Mesendoderm (in vitro differentiated cells): Measurements from ENCODE around the gene TIMM13.
"Not testable (repeated sequence)": the region's sequence is repeated elsewhere in the genome, so short reads cannot be mapped to it uniquely, and the experiment has no call there.

Experiments used
- DNase-seq: peaks from one replicate; pipeline ENCODE4 v3.0.0; 2013
- H2AK5ac ChIP-seq: 2 replicates; pipeline ENCODE4 v1.6.1; 2013; ENCODE audit warnings: low read length, inconsistent platforms
- H2BK120ac ChIP-seq: 2 replicates; pipeline ENCODE4 v1.6.1; 2013; ENCODE audit warnings: low read depth, mild to moderate bottlenecking, low read length, moderate library complexity, mixed read lengths
- H2BK15ac ChIP-seq: replicated peaks from 2 replicates; pipeline ENCODE4 v1.6.1; 2013; ENCODE audit warnings: low read depth, mild to moderate bottlenecking, moderate library complexity
- H2BK5ac ChIP-seq: 2 replicates; pipeline ENCODE4 v1.6.1; 2013; ENCODE audit warnings: low read length, inconsistent platforms
- H3K18ac ChIP-seq: 2 replicates; pipeline ENCODE4 v1.6.1; 2013; ENCODE audit warnings: mild to moderate bottlenecking, low read length, mixed read lengths
- H3K23ac ChIP-seq: one replicate; pipeline ENCODE4 v1.6.1; 2013; ENCODE audit warnings: low read length
- H3K27ac ChIP-seq: 2 replicates; pipeline ENCODE4 v1.5.1; 2013; ENCODE audit warnings: low read depth, mild to moderate bottlenecking, inconsistent platforms, low read length, moderate library complexity
- H3K27me3 ChIP-seq: 2 replicates; pipeline ENCODE4 v1.6.1; 2013; ENCODE audit warnings: low read length, control low read depth, mild to moderate bottlenecking, inconsistent platforms; ENCODE audit not compliant: insufficient read depth, poor library complexity
- H3K36me3 ChIP-seq: 2 replicates; pipeline ENCODE4 v1.6.1; 2013; ENCODE audit warnings: low read length, inconsistent platforms; ENCODE audit not compliant: control insufficient read depth, insufficient read depth
- H3K4ac ChIP-seq: one replicate; pipeline ENCODE4 v1.6.1; 2013; ENCODE audit warnings: low read depth, mild to moderate bottlenecking, low read length, moderate library complexity
- H3K4me1 ChIP-seq: 2 replicates; pipeline ENCODE4 v1.6.1; 2013; ENCODE audit warnings: low read depth, low read length, inconsistent platforms; ENCODE audit not compliant: control insufficient read depth
- H3K4me2 ChIP-seq: 2 replicates; pipeline ENCODE4 v1.6.1; 2013; ENCODE audit warnings: low read length
- H3K4me3 ChIP-seq: 2 replicates; pipeline ENCODE4 v1.5.1; 2013; ENCODE audit warnings: mild to moderate bottlenecking, low read length
- H3K56ac ChIP-seq: one replicate; pipeline ENCODE4 v1.6.1; 2013; ENCODE audit warnings: low read length
- H3K79me1 ChIP-seq: 2 replicates; pipeline ENCODE4 v1.6.1; 2013; ENCODE audit warnings: low read length, inconsistent platforms
- H3K79me2 ChIP-seq: 2 replicates; pipeline ENCODE4 v1.6.1; 2013; ENCODE audit warnings: mild to moderate bottlenecking, low read length; ENCODE audit not compliant: control insufficient read depth, insufficient read depth
- H3K9ac ChIP-seq: 2 replicates; pipeline ENCODE4 v1.6.1; 2013; ENCODE audit warnings: low read length, inconsistent platforms
- H4K5ac ChIP-seq: one replicate; pipeline ENCODE4 v1.6.1; 2013; ENCODE audit warnings: low read length
- H4K8ac ChIP-seq: one replicate; pipeline ENCODE4 v1.6.1; 2013; ENCODE audit warnings: low read depth, mild to moderate bottlenecking, control low read depth, low read length, moderate library complexity
- WGBS: extraction: QIAGEN DNeasy Blood & Tissue Kit; methylation state at CpG from one replicate; pipeline ENCODE4 v1.1.7; 2013; ENCODE audit warnings: low lambda C conversion rate, missing lambda C conversion rate; ENCODE audit not compliant: insufficient coverage; ENCODE audit errors: extremely low coverage; 5-methylcytosine and 5-hydroxymethylcytosine counted together

The TIMM13 gene

DNA sequence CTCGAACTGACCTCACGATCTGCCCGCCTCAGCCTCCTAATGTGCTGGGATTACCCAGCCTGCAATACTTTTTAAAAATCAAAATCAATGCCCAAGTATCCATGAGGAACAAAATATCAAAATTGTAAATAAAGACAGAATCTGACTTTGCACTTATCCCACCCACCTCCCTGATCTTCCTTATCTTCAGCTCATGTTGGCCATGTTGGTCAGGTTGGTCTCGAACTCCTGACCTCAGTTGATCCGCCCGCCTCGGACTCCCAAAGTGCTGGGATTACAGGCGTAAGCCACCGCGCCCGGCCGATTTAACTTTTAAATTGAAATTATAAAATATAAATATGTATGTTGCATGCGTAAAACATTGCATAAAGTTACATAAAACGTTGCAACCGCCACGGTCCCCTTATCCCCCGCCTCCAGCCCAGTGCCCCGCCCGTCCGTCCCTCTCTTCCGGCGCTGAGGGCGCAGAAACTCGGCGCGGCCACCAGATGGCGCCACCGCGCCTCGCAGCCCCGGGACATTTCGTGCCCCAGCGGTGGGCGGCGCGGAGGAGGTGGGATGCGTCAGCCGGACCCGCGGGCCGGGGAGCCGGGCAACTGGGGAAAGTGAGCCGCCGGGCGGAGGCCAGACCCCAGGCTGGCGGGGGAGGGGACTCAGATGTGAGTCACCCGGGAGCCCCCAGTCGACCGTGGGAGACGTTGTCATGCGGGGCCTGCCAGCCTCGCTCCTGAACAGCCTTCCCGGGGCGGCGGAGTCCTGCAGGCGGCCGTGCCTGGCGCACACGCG lies 47.0 kb upstream of the TIMM13 start:
- Histone ChIP-seq H4K5ac (no peak overlapping the region), H2BK15ac (no peak overlapping the region), H3K27ac (peak overlapping the region; percentile 95), H3K4ac (no peak overlapping the region), H3K4me2 (peak overlapping the region; percentile 64), H2BK120ac (no peak overlapping the region), H3K79me2 (peaks cover 26% of the 10 kb centered on the region), H2BK5ac (no peak overlapping the region), H3K23ac (no peak overlapping the region), H3K4me1 (no peaks in the 10 kb centered on the region), H3K27me3 (no peaks in the 10 kb centered on the region), H3K9ac (peak overlapping the region; percentile 63), H3K36me3 (no peaks in the 10 kb centered on the region), H4K8ac (no peak overlapping the region), H3K18ac (peak overlapping the region; percentile 55), H3K4me3 (no peak overlapping the region), H2AK5ac (no peak overlapping the region), H3K79me1 (no peaks in the 10 kb centered on the region), H3K56ac (peak overlapping the region; percentile 88)
- WGBS: no CpG with 5 or more reads among the region's 60 CpGs
- DNase-seq: peak; percentile 95

- H3K27me3 ChIP-seq, H3K79me2 ChIP-seq, H3K4ac ChIP-seq, H4K5ac ChIP-seq, H3K23ac ChIP-seq, H2BK120ac ChIP-seq, H3K4me2 ChIP-seq, H3K4me3 ChIP-seq, H4K8ac ChIP-seq, H3K4me1 ChIP-seq, H3K18ac ChIP-seq, H2BK15ac ChIP-seq, H3K9ac ChIP-seq, DNase-seq, H3K79me1 ChIP-seq, H2BK5ac ChIP-seq, H3K27ac ChIP-seq, H2AK5ac ChIP-seq, H3K36me3 ChIP-seq: not testable (repeated sequence)
- peak overlapping the region; percentile 4 for H3K56ac ChIP-seq
- no CpG with 5 or more reads among the region's 8 CpGs for WGBS
Measured at GRCh38 chr19:2469915-2470200, 42.5 kb upstream of the TIMM13 start.

DNA sequence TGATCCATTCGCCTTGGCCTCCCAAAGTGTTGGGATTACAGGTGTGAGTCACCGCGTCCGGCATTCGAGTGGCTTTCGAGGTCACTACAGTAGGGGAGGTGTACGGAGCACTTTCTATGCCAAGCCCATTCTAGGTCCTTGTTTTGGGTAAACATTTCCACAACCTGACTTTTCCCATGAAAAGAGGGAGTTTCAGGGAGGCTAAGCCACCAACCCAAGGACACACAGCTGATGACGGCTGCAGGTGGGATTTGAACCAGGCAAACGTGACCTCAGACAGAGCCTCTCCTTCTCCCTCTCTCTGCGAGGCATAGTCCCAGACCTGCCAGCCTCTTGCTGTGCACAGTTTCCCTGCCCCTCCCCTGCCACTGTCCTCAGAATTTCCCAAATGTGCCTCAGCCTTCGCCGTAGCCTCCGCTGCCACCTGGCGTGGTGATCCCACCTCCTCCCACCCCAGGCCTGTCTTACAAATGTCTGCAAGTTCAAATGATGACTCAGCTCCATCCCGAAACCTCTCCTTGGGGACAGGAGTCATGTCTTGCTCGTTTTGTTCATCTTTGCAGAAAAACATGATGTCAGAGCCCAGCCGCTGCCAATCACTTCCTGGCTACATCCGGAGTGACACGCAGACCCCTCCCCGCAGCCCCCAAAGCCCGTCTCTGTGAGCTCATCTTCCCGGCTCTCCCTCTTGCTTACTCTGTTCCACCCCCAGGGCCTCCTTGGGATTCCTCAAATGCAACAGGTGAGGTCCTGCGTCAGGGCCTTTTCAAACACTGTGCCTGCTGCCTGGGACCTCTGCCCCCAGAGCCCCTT lies 41.9 kb upstream of the TIMM13 start:
- no peaks in the 10 kb centered on the region for H3K79me2 ChIP-seq
- H3K27ac ChIP-seq: no peak overlapping the region
- H3K4me1 ChIP-seq: no peaks in the 10 kb centered on the region
- H2AK5ac ChIP-seq: no peak overlapping the region
- H2BK5ac ChIP-seq: no peak overlapping the region
- no peak overlapping the region for H3K18ac ChIP-seq
- no peak overlapping the region for H3K4me2 ChIP-seq
- H3K23ac ChIP-seq: no peak overlapping the region
- H4K5ac ChIP-seq: no peak overlapping the region
- no peak overlapping the region for H3K4ac ChIP-seq
- H3K9ac ChIP-seq: no peak overlapping the region
- no CpG with 5 or more reads among the region's 23 CpGs for WGBS
- H3K56ac ChIP-seq: peak overlapping the region; percentile 4
- H2BK15ac ChIP-seq: no peak overlapping the region
- no peaks in the 10 kb centered on the region for H3K27me3 ChIP-seq
- no peak overlapping the region for H4K8ac ChIP-seq
- no peak overlapping the region for H2BK120ac ChIP-seq
- DNase-seq: peak; percentile 95
- no peaks in the 10 kb centered on the region for H3K36me3 ChIP-seq
- H3K79me1 ChIP-seq: no peaks in the 10 kb centered on the region
- H3K4me3 ChIP-seq: no peak overlapping the region

GRCh38 chr19:2468596-2468995 lies 41.2 kb upstream of the TIMM13 start:
- H3K4me2 ChIP-seq: no peak overlapping the region
- no peak overlapping the region for H3K4me3 ChIP-seq
- H3K9ac ChIP-seq: no peak overlapping the region
- H3K36me3 ChIP-seq: no peaks in the 10 kb centered on the region
- no peak overlapping the region for H2BK5ac ChIP-seq
- H3K56ac ChIP-seq: no peak overlapping the region
- no peak overlapping the region for H3K27ac ChIP-seq
- no CpG with 5 or more reads among the region's 12 CpGs for WGBS
- H2BK120ac ChIP-seq: no peak overlapping the region
- H3K79me1 ChIP-seq: no peaks in the 10 kb centered on the region
- H3K4me1 ChIP-seq: no peaks in the 10 kb centered on the region
- H4K5ac ChIP-seq: no peak overlapping the region
- H4K8ac ChIP-seq: no peak overlapping the region
- no peak for DNase-seq
- no peak overlapping the region for H2AK5ac ChIP-seq
- H3K18ac ChIP-seq: peak overlapping the region; percentile 44
- H3K79me2 ChIP-seq: no peaks in the 10 kb centered on the region
- H3K23ac ChIP-seq: no peak overlapping the region
- no peaks in the 10 kb centered on the region for H3K27me3 ChIP-seq
- no peak overlapping the region for H2BK15ac ChIP-seq
- no peak overlapping the region for H3K4ac ChIP-seq

GRCh38 chr19:2464389-2464788 lies 37.0 kb upstream of the TIMM13 start:
- H3K79me1 ChIP-seq: no peaks in the 10 kb centered on the region
- no peak overlapping the region for H3K27ac ChIP-seq
- H4K8ac ChIP-seq: no peak overlapping the region
- H3K9ac ChIP-seq: no peak overlapping the region
- H3K4ac ChIP-seq: no peak overlapping the region
- H3K23ac ChIP-seq: no peak overlapping the region
- no peak overlapping the region for H4K5ac ChIP-seq
- no peak overlapping the region for H3K4me3 ChIP-seq
- H3K36me3 ChIP-seq: no peaks in the 10 kb centered on the region
- WGBS: no CpG with 5 or more reads among the region's 5 CpGs
- no peaks in the 10 kb centered on the region for H3K79me2 ChIP-seq
- H3K56ac ChIP-seq: peak overlapping the region; percentile 1
- no peak overlapping the region for H2BK120ac ChIP-seq
- no peak for DNase-seq
- no peaks in the 10 kb centered on the region for H3K4me1 ChIP-seq
- no peak overlapping the region for H2AK5ac ChIP-seq
- H2BK15ac ChIP-seq: no peak overlapping the region
- no peak overlapping the region for H3K4me2 ChIP-seq
- H2BK5ac ChIP-seq: no peak overlapping the region
- H3K27me3 ChIP-seq: no peaks in the 10 kb centered on the region
- no peak overlapping the region for H3K18ac ChIP-seq
